Activated CD8-positive, alpha-beta memory T cell treated with anti-CD3 and anti-CD28 coated beads for 4 hours (primary cell): Measurements from ENCODE around the gene MX1.

Source experiments
- DNase-seq, 2 donors: peaks; one replicate each; pipeline ENCODE4 v3.0.0-alpha.2; 2020; ENCODE audit warnings: low read depth in 2 of 2

Gene MX1

DNA sequence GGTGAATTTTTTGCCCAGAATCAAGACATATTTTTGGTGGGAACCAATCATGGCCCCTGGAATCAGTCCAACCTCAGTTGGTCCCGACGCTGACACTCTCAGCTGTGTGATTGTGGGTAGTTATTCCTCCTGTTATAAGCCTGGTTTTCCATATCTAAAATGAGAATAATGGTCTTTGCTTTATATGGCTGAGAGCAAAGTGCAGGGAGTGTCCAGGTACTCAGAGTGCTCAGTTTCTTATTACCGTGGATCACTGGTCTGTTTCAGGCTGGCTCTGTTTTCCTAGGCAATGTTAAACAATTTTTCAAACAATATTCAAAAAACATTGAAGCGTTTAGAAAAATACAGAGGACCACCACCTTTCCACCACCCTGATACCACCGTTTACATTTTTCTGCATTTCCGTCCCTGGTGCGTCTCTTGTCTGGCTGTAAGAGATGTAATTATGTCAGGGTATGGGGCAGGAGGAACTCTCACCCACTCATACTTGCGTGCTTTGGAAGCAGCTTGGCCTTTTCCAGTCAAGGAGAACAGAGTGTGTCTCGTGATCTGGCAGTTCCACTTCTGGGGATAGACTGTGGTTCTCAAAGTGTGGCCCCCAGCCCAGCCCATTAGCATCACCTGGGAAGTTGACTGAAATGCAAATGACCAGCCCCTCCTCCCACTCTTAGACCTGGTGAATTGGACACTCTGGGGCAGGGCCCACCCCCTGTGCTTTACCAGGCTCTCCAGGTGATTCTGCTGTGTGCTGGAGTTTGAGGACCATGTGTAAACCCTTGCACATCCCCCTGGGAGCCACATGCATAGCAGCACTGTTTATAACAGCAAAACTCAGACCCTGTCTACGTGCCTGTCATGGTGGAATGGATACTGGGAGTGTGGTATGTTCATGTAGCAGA lies 6.8 kb downstream of the MX1 start:
- DNase-seq: no peak

DNA sequence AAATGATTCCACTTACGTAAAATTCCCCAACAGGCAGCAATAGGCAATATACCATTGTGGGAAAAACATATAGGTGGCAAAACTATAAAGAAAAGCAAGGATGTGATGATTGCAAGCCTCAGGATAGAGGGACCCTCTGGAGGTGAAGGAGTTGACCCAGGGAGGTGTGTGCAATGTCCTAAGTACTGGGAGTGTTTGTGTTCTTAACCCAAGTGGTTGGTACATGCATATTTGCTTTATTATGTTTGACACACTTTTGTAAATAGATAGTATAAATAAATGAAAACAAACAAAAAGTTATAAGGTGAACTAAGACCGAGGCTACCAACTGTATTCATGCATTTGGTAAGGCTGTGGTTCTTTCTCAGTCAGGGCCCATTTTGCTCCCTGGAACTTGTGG lies 7.5 kb downstream of the MX1 start:
- DNase-seq: no peak

DNA sequence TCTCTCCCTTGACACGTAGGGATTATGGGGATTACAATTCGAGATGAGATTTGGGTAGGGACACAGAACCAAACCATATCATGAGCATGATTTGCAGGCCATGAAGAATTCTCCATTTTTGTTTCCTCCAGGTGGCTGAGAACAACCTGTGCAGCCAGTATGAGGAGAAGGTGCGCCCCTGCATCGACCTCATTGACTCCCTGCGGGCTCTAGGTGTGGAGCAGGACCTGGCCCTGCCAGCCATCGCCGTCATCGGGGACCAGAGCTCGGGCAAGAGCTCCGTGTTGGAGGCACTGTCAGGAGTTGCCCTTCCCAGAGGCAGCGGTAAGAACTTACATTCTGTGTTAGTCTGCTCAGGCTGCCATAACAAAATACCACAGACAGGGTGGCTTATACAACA lies 9.7 kb downstream of the MX1 start:
- no peak for DNase-seq

DNA sequence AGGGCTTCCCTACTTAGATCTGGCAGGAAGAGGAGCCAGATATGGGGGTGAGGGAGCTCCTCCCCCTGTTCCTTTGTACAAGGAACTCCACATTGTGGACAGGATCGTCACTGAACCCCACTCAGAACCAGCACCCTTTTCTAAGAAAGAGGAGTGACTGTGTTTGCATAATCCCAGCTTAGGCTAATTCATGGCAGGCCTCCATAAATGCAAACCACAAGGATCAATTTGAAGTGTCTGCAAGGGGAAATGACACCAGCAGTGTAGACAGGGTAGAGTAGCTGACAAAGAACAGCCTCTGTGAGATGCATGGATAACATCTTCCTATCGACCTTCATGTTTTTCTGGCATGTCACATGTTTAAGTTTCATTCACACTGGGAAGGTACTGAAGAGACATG lies 11.7 kb downstream of the MX1 start:
- no peak for DNase-seq

DNA sequence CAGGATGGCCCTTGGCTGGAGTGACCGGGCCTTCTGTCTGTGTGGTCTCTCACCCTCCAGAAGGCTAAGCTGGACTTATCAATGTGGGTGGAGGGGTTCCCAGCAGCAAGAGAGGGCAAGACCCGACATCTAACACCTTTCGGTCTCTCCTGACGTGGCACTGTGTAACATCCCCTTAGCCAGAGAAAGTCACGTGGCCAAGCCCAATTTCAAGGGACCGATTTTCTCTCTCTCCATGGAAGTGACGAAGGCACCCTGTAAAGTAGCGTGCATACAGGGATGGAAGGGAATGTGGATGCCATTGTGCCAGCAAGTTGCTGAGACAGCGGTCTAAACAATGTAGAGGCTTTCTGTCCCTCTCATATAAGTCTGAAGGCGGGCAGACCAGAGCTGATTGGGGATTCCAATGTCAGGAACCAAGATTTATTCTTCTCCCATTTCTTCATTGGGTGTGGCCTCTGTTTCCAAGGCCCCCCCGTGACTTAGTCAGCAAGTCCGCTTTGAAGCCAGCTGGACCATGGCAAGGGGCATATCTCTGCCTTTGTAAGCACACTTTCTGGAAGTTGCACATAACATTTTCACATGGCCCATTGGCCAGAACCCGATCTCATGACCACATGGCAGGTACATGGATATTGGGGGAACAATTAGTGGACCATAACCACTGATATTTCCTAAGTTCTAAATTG lies 12.5 kb downstream of the MX1 start:
- no peak for DNase-seq

DNA sequence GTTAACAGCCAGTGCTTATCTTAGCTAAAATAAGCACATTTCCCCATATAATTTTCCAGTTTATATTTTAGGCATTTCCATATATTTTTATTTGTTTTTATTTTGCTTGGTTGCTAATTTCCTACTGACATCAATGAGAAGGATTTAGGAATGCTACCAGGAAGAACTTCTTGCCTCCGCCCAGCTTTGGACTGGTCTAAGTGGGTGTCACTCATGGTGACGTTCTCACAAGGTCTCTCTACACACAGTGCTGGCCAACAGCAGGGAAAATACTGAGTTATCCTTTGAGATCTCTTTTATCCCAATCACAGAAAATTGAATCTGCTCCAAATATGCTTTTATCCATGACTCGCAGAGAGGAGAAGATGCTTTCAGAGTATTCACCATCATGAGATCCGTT lies 13.2 kb downstream of the MX1 start:
- no peak for DNase-seq

DNA sequence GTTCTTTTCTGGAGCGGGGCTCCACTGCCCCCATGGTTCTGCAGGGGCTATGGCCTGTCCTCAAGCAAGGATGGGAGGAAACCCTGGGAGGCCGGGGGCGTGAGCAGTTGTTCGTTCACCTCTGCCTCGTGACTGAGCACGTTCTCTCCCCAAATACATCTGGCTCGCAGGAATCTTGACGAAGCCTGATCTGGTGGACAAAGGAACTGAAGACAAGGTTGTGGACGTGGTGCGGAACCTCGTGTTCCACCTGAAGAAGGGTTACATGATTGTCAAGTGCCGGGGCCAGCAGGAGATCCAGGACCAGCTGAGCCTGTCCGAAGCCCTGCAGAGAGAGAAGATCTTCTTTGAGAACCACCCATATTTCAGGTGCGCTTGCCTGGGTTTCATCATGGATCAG lies 15.5 kb downstream of the MX1 start:
- DNase-seq: no peak

DNA sequence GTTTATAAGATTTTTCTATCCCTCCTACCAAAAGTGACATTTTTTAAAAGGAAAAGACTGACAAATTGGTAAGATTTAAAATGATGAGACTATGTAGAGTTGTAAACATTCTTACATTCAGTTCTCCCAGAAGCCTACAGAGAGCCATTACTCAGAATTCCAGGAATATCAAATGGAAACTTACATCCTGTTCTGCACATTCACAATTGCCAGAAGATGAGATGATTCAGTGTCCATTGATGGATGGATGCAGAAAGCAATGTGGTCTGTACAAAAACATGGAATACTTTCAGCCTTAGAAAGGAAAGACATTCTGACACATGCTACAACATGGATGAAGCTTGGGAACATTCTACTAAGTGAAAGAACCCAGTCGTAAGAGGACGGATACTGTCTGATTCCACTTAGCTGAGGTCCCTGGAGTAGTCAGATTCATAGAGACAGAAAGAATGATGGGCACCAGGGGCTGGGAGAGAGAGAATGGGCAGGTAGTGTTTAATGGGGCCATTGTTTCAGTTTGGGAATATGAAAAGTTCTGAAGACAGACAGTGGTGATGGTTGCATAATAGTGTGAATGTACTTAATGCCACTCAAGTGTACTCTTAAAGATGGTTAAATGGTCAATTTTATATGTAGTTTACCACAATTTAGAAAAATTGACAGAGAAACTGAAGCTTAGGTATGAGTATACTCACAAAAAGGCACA lies 16.6 kb downstream of the MX1 start:
- DNase-seq: no peak

DNA sequence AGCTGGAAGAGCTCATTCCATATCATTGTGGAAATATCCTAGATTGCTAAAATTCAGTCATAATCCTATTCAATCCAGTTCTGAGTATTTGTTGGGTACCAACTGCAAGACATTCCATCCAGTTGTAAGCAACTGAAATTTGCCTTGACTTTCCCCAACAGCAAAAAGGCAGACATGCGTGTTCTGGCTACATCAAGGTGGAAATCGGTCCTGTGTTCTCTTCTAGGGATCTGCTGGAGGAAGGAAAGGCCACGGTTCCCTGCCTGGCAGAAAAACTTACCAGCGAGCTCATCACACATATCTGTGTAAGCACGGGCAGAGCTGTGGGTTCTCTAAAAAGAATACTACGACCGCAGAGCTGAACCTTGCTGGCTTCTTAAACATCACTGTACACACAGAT lies 17.5 kb downstream of the MX1 start:
- DNase-seq: no peak

DNA sequence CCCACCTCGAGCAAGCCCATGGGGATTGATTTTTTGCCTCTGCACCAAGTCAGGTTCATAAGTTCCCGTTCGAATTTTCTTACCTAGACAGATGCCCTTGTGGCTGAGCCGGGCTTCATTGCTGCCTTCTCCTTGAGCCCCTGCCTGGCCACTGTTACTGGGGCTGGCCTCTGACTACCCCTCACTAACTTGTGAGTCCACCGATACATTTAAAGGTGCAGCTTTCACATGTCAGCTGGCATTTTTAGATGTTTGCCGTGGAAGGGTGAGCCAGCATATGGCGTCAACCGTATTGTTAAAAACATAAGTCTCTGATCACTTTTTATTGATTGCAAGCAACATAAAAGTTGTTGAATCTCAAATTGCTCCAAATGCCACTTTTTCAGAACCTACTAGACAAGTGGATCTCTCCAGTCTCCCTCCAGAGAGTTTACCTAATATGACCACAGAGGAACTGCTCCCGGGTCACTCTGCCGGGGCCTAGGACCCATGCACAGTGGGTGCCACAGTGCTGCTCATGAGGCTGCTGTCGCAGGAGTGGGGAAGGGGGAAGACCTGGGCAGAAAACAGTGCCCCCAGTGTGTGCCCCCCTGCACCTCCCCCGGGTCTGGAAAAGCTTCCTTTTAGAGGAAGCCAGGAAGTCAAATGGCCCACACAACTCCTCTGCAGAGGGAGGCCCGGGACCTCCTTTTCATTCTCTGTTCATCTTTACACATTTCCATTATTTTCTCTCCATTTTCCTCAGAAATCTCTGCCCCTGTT lies 18.8 kb downstream of the MX1 start:
- no peak for DNase-seq

DNA sequence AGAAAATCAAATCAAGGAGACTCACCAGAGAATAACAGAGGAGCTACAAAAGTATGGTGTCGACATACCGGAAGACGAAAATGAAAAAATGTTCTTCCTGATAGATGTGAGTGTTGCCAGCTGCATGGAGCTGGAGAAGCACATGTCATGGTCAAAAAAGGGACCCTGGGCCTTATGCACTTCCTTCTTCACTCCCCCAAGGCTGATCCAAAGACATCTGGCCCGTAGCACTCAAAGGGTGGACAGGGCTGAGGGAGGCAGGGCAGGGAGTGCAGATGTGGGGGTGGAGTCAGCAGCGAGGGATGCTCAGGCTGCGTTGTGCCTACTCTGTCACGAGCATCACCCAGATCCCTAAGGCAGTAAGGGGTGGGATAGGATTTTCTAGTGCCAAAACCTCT lies 19.4 kb downstream of the MX1 start:
- DNase-seq: no peak

DNA sequence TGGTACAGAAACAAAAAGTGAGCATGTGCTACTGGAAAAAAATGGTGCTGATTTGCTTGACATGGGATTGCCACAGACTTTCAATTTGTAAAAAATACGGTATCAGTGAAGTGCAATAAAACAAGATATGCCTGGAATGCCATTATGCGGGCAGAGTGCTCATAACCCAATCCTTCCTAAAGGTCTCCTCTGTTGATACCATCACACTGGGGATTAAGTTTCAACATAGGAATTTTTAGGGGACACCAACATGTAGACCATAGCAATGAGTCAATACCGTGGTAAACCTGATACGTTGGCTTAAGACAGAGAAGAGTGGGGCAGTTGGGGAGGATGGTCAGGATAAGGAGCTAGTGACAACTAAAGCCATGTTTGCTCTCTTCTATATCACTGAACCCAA lies 20.5 kb downstream of the MX1 start:
- no peak for DNase-seq

DNA sequence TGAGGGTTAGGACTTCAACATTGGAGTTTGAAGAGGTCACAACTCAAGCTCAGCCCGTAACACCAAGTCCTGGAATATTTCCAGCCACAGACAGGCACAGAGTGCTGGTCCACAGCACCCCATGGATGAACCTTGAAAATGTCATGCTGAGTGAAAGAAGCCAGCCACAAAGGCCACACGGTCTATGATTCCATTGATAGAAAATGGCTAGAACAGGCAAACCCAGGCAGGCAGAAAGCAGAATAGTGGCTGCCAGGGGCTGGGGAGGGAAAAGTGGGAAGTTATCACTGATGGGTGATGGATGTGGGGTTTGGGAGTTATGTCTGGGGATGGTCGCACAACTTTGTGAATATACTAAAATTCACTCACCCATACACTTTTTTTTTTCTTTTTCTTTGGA lies 21.3 kb downstream of the MX1 start:
- no peak for DNase-seq

DNA sequence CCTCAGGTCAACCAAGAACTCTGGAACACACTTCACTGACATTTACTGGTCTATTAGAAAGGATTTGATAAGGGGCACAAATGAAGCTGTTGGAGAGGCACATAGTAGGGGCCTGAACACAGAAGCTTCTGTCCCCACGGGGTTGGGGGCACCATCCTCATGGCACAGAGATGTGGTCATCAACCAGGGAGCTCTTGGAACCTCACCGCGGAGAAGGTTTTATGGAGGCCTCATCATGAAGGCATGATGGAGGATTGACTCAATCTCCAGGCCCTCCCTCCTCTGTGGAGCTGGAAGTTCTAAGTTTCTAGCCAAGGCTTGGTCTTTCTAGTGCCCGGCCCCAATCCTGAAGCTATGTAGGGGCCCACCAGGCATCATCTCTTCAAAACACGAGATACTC lies 23.6 kb downstream of the MX1 start:
- DNase-seq: no peak

DNA sequence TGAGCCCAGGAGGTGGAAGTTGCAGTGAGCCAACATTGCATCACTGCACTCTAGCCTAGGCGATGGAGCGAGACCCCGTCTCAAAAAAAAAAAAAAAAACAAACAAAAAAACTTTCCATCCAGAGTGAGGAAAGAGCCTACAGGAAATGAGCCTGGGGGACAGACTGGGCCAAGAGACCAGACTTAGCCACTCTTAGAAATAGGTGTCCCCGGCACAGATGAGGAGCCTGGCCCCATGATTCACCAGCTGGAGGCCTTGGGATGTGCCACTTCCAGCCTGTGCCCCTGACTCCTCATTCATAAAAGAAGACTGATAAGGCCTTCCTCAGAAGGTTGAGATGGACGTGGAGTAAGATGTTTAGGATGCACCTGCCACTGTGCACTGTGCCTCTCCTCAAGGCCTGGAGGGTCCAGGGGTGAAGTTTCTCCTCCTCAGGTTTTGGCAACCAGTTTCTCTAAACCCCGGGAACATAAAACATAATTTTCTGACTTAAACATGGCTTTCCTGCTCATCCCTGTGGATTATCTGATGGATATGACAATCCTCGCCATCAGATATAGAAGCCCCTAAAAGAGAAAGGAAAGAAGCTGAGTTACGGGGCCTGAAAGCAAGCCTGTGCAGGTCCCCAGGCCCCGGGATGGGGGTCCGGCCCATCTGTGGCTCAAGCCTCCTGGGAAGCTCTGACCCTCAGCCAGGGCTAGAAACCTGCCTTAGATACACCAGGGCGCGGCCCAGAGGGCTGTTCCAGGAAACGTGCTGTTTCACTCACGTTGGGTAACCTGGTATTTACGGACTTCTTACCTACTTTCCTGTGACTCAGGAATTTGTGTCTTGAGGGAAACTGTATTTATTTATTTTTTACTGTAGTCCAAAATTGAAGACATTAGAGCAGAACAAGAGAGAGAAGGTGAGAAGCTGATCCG lies 26.0 kb downstream of the MX1 start:
- no peak for DNase-seq

DNA sequence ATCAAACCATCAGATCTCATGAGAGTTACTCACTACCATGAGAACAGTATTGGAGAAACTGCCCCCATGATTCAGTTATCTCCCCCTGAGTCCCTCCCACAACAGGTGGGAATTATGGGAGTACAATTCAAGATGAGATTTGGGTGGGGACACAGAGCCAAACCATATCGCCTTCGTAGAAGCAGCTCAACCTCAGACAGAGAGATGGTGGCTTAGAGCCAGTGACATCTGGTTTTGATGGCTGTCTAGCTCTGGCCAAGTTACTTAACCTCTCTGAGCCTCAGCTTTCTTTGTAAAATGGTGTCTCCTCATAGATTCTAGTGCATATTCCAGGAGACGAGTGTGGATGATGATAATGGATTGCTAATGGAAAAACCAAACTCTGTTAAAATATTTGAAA lies 27.2 kb downstream of the MX1 start:
- no peak for DNase-seq

DNA sequence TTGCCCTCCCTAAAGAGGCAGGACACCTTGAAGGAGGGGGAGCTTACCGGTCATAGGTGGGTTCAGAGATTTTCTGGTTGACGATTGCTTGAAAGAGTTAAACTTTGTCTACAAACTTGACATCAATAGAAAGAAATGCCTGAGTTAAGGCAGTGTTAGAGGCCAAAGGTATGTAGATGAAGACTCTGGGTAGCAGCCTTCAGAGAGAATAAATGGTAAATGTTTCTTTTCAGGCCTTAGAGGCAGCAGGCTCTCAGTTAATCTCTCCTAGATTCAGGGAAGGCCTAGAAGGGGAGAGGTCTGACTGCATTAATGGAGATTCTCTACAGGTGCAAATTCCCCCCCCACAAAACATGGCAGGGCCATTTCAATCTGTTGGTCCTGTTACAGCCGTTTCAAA lies 27.7 kb downstream of the MX1 start:
- no peak for DNase-seq

DNA sequence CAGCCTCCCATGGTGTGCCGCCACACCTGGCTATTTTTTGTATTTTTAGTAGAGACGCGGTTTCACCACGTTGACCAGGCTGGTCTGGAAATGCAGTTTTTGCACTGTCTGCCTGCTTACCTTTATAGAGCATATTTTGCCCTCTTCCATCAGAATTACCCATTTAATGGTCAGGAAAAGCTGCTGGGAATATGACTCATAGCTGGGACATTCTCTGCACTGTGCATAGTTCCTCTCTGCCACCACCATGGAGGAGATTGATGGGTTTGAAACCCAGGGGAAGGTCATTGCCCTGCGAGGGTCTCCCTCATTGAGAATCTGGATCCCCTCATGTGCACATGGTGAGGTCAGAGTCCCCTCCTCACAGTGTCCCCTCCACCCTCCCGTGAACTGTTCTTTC lies 32.1 kb downstream of the MX1 start:
- no peak for DNase-seq

DNA sequence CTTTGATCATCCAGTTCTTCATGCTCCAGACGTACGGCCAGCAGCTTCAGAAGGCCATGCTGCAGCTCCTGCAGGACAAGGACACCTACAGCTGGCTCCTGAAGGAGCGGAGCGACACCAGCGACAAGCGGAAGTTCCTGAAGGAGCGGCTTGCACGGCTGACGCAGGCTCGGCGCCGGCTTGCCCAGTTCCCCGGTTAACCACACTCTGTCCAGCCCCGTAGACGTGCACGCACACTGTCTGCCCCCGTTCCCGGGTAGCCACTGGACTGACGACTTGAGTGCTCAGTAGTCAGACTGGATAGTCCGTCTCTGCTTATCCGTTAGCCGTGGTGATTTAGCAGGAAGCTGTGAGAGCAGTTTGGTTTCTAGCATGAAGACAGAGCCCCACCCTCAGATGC lies 32.5 kb downstream of the MX1 start:
- no peak for DNase-seq

DNA sequence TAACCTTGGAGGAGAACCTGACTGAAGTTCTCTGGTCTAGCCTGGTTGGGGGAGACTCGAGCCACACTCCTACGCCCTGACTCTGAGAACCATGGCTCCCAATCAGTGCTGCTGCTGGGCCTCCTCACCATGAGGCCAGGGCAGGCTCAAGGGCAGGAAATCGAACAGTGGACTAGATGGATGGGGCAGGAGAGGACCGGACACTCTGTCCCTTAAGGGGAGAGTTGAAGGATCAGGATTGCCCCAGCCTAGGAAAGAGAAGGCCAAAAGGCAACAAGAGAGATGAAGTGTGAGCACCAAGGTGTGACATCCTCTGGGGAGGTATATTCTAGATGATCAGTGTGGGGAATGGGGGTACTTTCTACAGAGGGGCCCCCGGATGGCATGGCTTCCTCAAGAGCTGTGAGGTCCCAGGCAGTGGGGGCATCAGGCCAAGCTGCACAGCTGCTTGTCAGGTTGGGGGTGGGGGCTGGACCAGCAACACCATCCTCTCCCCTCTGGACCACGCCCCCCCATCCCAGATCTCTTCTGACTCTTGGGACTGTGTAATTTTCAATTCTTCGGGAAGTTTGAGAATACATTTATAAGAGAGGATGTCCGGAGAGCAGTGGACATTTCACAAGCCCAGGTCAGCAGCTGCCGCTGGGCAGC lies 34.0 kb downstream of the MX1 start:
- DNase-seq: no peak
